SK-MEL-5 (cell line): Measurements from ENCODE around the gene ROPN1L. TPM values are rescaled to one million over a fixed set of nuclear protein-coding genes. Genes with fewer than 3 reads are reported as not detected.

ENCODE experiments used
- DNase-seq: peaks from one replicate; pipeline ENCODE4 v3.0.0-alpha.2; 2016; ENCODE audit warnings: low read depth, low spot score
- in situ Hi-C: cut with HindIII; loops from 2 replicates; pipeline ENCODE4 v1.10.0; 2016; ENCODE audit warnings: low sequenced_read_pairs, high pct_unique_total_duplicates, low pct_unique_long_range_greater_than_20kb
- total RNA-seq: library from RNA; depleted of rRNA; stranded (reverse); fragments of >200 nt; shearing (Covaris generic); gene quantifications from 2 replicates; pipeline ENCODE4 v1.2.3, GENCODE V29; 2014

Gene ROPN1L
- total RNA-seq, 1 experiment from 2014 or later, result 1.2 TPM

DNA sequence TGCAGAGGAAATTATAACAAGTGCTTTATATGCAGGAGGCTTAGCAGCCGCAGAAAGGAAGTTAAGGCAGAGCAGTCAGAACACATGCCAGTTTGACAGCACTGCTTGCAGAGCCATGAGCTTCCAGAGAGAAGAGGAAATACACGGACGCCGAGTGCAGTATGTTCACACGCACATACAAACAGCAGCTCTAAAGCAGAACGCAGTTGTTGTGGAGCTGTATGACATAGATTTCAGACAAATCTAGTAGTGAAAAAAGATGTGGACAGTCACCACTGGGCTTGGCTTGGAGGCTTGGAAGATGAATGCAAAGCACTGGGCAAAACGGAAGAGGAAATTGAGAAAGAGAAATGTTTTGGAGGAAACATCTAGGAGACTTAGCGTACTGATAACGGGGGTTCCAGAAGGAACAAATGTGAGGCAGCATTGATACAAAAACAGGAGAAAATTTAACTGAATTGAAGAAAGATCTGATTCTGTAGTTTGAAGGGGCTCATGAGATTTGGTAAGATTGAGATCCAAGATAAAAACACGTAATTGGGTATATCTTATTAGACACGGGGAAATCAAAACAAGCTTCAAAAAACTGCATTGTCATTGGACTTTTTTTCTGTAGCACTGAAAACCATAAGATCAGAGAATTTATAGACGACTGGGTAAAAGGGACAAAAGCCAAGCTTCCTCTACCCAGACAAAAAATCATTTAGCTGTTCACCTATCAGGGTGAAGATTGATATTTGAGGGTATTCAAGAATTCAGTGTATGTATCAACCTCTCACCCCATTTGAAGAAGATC lies 19.6 kb upstream of the ROPN1L start:
- DNase-seq, result no peak
- in situ Hi-C loops, result no loop called here

DNA sequence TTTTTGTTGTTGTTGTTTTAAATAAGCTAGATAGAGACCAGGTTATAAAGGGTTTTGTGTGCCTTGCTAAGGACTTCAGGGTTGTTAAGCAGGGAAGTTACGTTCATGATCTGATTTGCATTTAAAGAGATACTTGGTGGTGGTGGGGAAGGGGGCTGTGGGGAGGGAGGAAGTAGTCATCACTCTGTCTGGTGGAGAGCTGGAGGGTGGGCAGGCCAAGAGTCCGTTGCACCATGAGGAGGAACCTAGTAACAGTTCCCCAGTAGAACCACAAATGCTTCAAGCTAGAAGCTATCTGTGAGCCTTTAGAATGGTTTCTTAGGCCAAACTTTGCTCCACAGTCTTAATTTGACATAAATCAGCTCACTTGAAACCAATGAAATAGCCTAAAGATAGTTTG lies 18.7 kb upstream of the ROPN1L start:
- in situ Hi-C loops, result no loop called here

DNA sequence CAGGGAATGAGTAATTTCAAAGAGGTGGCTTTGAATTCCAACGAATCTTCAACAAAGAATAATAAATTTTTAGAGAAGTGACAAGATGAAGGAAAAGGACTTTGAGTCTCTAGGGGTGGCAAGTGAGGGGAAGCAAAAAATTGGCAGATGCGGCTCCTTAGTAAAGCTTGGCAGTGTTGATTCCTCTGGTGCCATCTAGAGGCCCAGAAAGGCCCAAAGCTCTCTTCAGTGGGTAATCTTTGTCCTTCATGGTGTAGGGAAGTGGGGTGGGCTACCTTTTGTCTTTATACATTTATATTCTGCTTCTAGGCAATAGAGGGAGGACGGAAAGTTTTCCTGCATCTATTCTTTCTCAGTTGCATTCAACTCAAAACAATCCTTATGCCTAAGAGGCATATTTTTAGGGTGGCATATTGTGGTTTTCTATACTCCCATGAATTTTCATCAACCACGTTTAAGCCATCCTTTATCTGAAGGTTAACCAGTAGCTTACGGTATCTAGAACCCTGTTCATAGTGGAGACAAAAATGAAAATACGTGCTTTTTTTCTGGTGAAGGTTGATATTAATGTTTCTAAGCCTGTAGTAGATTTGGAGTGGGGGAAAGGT lies 17.5 kb upstream of the ROPN1L start:
- peak; percentile 79 for DNase-seq
- in situ Hi-C loops, result no loop called here

More for the DNA sequence above, 18.7 kb upstream of the ROPN1L start:
- DNase-seq, result no peak

DNA sequence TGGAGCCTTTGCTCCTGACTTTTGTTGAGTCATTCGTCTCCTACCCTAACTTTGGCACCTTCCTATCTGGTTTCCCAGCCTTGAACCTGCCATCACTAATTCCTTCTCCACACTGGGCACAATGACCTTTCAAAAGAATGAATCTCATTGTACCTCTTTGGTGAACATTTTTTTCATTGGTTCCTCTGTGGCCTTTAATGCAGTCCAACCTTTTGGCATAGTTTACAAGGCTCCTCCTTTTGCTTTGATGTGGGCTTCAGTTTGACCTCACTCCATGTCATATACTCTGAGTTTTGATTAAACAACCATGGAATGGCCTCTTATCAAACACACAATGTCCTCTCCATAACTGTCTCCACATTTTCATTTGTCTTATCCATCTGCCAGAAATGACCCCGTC lies 14.5 kb upstream of the ROPN1L start:
- DNase-seq, result peak; percentile 82
- in situ Hi-C loops, result no loop called here

DNA sequence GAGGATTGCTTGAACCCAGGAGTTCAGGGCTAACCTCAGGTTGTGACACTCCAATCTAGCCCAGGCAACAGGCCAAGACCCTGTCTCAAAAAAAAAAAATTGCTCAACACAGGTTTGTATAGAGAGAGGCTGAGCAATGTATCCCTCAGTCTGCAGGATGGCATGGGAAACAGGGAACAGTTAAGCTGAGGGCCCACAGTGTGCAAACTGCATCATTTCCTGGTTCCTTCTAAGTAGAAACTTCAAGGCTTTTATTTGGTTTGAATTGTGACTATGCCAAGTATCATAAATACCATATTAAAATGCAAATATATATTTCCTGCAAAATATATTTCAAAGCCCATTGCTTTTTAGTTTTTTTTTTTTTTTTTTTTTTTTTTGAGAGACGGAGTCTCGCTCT lies 13.7 kb upstream of the ROPN1L start:
- DNase-seq, result no peak
- in situ Hi-C loops, result no loop called here

DNA sequence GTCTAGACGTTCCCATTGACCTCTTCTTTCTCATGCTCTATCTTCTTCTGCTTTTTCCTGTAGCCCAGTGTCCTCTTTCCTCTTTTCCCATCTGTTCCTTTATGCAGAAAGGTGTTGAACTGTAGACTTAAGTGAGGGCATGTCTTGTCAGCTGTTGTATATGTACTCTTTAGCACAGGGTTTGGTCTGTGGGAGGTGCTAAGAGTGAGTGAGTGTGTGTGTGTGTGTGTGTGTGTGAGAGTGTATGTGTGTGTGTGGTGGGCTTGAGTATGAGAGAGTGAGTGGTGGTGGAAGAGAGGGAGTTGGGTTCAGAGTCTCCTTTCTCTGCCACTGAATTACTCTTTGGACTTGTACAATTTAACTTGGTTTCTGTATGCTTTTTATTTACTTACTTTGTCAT lies 10.3 kb upstream of the ROPN1L start:
- in situ Hi-C loops, result no loop called here
- DNase-seq, result no peak

DNA sequence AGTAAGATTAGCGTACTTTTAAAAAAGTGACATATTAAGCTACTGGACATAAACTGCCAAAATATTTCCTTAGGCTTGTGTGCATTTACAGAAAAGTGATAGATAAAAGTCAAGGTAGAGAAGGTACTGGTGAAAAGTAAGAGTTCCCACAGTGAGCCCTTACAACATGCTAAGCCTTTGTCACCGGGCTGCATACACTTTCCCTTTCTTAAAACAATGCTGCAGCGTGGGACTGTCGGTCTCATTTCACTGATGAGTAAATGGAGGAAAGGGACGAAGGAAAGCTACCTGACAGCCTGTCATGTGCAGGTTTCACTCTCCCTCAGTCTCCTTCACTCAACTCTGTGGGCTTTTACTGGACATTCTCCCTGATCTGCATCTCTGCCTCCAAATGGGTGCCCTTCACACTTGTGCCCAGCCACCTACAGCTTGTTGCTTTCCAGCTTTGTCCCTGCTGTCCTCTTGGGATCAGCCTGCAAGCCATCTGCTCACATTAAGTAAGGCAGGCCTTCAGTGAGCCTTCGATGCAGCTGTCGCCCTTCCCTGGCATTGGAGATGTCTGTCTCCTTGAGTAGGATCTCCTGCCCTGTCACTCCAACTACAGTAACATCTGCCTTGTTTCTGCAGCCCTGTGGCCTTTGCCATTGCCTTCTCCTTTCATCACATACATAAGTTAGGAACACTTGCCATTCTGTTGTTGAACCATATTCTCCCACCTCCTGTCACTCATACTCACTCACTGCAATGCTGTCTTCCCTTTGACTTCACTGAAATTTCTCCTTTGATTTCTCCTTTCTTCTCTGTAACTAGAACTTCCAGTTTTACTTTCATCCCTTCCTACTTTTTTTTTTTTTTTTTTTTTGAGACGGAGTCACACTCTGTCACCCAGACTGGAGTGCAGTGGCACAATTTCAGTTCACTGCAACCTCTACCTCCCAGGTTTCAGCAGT lies 9.3 kb upstream of the ROPN1L start:
- in situ Hi-C loops, result no loop called here
- no peak for DNase-seq

DNA sequence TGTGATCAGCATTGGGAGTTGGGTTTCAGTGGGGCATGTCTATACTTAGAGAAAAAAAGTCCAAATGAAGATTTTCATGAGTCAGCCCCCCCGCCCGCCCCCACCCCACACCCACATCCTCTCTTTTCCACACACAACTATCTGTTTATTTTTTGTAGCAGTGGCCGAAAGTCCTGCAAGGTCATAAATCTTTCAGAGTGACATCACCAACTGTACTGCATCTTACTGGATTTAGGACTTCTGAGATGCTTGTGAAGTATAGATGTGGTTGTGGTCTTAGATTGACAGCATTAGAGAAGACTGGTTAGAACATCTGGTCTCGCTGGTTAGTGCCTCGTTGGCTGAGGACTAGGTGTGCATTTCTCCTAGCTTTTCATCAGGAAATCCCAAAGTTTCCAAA lies 7.3 kb upstream of the ROPN1L start:
- in situ Hi-C loops, result no loop called here
- DNase-seq, result no peak

DNA sequence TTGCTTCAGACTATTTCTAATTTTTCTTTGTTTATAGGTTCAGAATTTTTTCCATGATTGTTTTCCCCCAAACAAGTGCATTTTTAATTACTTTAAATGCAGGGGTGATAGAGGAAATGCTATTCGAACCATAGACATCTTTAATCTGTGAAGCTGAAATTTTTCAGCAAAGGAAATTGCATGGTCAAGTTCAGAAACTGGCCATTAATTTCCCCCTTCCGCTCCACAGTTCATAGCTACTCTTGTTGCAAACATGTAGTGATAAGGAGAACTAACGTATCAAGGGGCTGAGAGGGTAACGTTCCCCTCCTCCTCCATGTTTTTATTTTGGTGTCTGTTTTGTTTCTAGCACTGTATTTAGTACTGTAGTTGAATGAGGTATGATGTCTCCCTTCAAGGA lies 3.4 kb upstream of the ROPN1L start:
- in situ Hi-C loops, result no loop called here
- DNase-seq, result no peak

DNA sequence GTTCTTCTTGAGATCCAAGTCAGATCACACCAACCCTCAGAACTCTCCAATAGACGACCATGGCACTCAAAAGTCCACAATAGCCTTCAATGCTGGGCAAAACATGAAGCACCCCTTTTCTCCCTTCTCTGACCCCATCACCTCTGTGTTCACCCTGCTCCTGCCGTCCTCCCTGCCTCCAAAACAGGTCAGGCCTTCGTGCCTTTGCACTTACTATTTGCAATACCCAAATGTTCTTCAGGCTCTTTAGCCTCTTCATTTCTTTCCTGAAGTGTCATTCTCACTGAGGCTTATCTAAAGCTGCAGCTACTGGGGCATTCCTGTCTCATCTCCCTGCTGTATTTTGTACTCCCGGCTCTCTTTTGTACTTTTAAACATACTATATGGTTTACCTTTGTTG lies 2.0 kb upstream of the ROPN1L start:
- DNase-seq, result no peak
- in situ Hi-C loops, result no loop called here

DNA sequence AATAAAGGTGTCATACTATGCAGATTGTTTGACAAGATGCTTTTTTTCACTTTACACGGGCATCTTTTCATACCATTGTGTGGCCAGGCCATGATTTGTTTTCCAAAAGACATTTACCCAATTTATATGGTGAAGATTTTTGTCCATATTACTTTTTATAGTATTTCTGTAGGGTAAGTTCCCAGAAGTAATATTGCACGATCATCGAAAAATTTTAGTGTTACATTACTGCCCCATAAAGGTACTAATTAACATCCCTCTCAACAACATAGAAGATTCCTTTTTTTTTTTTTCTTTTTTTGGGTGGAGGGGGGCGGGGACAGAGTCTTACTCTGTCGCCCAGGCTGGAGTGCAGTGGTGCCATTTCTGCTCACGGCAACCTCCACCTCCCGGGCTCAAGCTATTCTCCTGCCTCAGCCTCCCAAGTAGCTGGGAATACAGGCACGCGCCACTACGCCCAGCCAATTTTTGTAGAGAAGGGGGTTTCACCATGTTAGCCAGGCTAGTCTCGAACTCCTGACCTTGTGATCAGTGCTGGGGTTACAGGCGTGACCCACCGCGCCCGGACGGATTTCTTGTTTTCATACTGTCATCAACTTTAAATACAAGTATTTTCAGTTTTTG lies 1.2 kb upstream of the ROPN1L start:
- no peak for DNase-seq
- in situ Hi-C loops, result no loop called here

DNA sequence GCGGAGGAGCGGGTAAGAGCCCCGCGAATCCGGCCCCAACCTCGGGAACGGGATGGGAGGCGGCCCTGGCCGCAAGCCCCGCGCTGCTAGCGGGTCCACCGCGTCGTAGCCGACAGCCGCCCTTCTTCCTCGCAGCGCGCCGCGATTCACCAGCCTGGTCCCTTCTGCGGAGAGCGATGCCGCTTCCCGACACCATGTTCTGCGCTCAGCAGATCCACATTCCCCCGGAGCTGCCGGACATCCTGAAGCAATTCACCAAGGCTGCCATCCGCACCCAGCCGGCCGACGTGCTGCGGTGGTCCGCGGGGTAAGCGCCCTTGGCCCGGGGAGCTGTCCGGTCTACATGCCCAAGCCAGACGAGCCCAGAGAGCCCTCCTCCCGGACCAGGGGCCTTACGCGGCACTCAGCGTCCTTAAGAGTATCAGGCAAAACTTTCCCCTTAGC lies 335 bp downstream of the ROPN1L start:
- in situ Hi-C loops, result no loop called here
- DNase-seq, result no peak

DNA sequence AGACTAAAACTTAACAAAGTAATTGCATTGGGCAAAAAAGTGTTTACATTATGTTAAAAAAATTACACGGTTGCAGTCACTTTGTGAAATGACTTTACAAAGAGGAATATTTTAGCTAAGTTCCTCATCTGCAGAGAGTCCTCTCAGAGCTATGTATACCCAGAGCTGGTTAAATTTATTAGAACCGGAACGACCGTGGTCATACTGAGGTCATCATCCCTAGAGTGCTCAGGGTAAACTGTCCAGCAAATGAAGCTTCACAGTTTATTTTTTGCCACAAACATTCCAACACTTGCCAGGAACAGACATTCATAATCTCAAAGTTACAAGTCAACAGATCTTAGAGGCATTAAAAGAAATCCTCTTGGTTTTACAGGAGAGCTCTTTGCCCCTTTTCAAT lies 897 bp downstream of the ROPN1L start:
- DNase-seq, result no peak
- in situ Hi-C loops, result no loop called here

DNA sequence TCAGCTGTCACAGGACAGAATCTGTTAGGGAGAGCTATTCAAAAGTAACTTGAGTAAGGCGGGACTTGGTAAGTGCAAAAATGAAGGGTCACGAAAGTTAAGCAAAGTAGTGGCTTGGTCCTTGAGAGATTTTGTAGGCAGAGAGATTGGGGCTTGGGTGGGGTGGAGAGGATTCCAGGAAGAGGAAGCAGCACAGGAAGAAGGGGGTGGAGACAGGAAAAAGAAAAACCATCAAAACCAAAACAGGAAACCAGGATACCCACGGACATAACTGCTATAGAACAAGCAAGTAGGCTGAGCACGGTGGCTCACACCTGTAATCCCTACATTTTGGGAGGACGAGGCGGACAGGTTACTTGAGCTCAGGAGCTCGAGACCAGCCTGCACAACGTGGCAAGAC lies 3.7 kb downstream of the ROPN1L start:
- in situ Hi-C loops, result no loop called here
- DNase-seq, result no peak

DNA sequence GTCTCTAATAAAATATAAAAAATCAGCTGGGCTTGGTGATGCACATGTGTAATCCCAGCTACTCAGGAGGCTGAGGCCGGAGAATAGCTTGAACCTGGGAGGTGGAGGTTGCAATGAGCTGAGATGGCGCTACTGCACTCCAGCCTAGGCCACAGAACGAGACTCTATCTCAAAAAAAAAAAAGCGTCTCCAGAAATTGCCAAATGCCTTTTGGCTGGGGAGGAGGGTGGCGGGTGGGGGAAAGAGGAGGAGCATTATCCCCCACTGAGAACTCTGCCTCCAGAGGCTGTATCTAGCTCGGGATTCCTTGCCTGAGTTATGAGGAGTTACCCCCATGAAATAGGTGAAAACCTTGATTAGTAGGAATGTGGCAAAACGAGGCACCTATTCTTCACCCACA lies 4.8 kb downstream of the ROPN1L start:
- no peak for DNase-seq
- in situ Hi-C loops, result no loop called here

DNA sequence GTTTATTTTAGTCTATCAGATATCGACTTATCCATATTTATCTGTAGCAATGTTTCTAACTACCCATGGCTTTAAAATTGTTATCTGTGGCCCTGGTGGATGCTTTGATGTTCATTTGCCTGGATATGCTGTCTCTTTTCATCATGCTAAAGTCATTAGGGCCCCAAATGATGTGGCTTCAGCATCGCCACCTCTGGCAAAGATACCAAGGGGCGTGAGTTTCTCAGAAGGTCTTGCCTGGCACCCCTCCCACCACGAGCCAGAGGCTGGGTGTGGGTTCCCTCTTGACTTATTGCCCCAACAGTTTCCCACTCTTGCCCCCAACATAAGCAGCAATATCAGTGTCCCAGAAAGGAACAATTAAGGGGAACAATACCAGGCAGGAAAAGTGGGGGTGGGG lies 5.4 kb downstream of the ROPN1L start:
- in situ Hi-C loops, result no loop called here
- no peak for DNase-seq

DNA sequence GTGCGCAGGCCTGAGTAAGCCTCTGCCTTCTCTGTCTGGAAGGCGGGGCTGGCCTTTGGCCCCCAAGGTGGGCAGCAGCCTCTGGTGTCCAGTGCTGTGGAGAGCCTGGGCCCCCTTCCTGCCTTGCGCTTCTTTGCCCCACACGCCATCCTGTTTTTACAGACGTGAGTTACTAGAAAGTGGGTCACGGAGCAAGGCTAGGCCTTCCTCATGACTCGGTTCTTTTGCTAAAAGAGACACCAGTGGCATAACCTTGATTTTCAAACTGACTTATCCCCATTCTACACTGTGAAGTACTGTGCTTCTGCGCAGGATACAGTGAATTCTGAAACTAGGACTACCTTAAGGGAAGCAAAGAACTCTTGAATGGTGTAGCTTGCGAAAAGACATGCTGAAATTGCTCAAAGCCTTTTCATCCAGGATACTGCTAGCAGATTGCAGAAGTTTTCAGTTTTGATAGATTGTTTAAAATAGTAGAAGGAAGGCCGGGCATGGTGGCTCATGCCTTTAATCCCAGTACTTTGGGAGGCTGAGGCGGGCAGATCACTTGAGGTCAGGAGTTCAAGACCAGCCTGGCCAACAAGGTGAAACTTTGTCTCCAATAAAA lies 7.2 kb downstream of the ROPN1L start:
- no peak for DNase-seq
- in situ Hi-C loops, result no loop called here
